WTC11 (cell line): Measurements from ENCODE around the gene FRMD5. TPM values are rescaled to one million over a fixed set of nuclear protein-coding genes. Genes with fewer than 3 reads are reported as not detected.

Source experiments
- ATAC-seq: fragments of 200-7000 bp; cut with Tn5 transposase; 2 replicates; pipeline ENCODE4 v1.10.0; 2021; ENCODE audit warnings: mild to moderate bottlenecking, moderate library complexity
- CTCF ChIA-PET: fragments of 300-600 bp; sonication (Branson Sonifier 250); formaldehyde crosslinking; loops from one replicate; lab custom pipeline; 2021; ENCODE audit warnings: antibody characterized with exemption; lab: Charles Lee
- POLR2A ChIA-PET: fragments of 350-600 bp; sonication (Branson Sonifier 250); formaldehyde crosslinking; loops from one replicate; lab custom pipeline; 2021; ENCODE audit warnings: antibody characterized with exemption; lab: Charles Lee
- DNase-seq: peaks from one replicate; pipeline ENCODE4 v3.0.0; 2021; ENCODE audit warnings: low spot score
- H3K27ac Mint-ChIP-seq: 2 replicates; pipeline ENCODE4 v1.8.0; 2021; ENCODE audit warnings: mixed read lengths
- H3K27me3 Mint-ChIP-seq: 2 replicates; pipeline ENCODE4 v1.8.0; 2021; ENCODE audit warnings: low read depth, mild to moderate bottlenecking, moderate library complexity, mixed read lengths
- H3K36me3 Mint-ChIP-seq: 2 replicates; pipeline ENCODE4 v1.8.0; 2021; ENCODE audit warnings: mixed read lengths
- H3K4me1 Mint-ChIP-seq: 2 replicates; pipeline ENCODE4 v1.8.0; 2022; ENCODE audit warnings: mixed read lengths
- H3K4me3 Mint-ChIP-seq: 2 replicates; pipeline ENCODE4 v1.8.0; 2021; ENCODE audit warnings: mild to moderate bottlenecking, moderate library complexity, mixed read lengths
- H3K9me3 Mint-ChIP-seq: 2 replicates; pipeline ENCODE4 v1.8.0; 2021; ENCODE audit warnings: mixed read lengths
- CBFB ChIP-seq: sonication (generic); formaldehyde crosslinking; IDR thresholded peaks from 2 replicates; pipeline ENCODE4 v1.8.1; 2022; ENCODE audit warnings: mild to moderate bottlenecking, low read depth, missing genetic modification reagents
- CREM ChIP-seq: sonication (generic); formaldehyde crosslinking; IDR thresholded peaks from 2 replicates; pipeline ENCODE4 v1.8.1; 2022; ENCODE audit warnings: mild to moderate bottlenecking, missing genetic modification reagents, moderate library complexity
- FOXJ3 ChIP-seq: sonication (generic); formaldehyde crosslinking; IDR thresholded peaks from 2 replicates; pipeline ENCODE4 v1.9.0; 2021; ENCODE audit warnings: missing genetic modification reagents, mild to moderate bottlenecking, borderline replicate concordance
- GRHL2 ChIP-seq: fragments of 250-450 bp; sonication (Bioruptor Pico); IDR thresholded peaks from 2 replicates; pipeline ENCODE4 v1.8.0; 2022; ENCODE audit warnings: mild to moderate bottlenecking, moderate library complexity; ENCODE audit not compliant: insufficient replicate concordance, severe bottlenecking
- HMGA2 ChIP-seq: fragments of 250-450 bp; sonication (Bioruptor Pico); IDR thresholded peaks from 2 replicates; pipeline ENCODE4 v1.4.0; 2021; ENCODE audit warnings: mild to moderate bottlenecking, moderate library complexity
- KAT7 ChIP-seq: sonication (generic); formaldehyde crosslinking; IDR thresholded peaks from 2 replicates; pipeline ENCODE4 v1.8.1; 2023; ENCODE audit warnings: missing genetic modification reagents, mild to moderate bottlenecking, borderline replicate concordance
- MYBL2 ChIP-seq: sonication (generic); formaldehyde crosslinking; IDR thresholded peaks from 2 replicates; pipeline ENCODE4 v1.8.1; 2023; ENCODE audit warnings: mild to moderate bottlenecking, moderate library complexity, missing genetic modification reagents
- NR1H2 ChIP-seq: sonication (generic); formaldehyde crosslinking; IDR thresholded peaks from 2 replicates; pipeline ENCODE4 v1.9.0; 2021; ENCODE audit warnings: mild to moderate bottlenecking, moderate library complexity, missing genetic modification reagents
- OVOL2 ChIP-seq: fragments of 250-450 bp; sonication (Bioruptor Pico); IDR thresholded peaks from 2 replicates; pipeline ENCODE4 v1.9.0; 2021; ENCODE audit warnings: mild to moderate bottlenecking, borderline replicate concordance
- RELA ChIP-seq: sonication (generic); formaldehyde crosslinking; IDR thresholded peaks from 2 replicates; pipeline ENCODE4 v1.8.1; 2022; ENCODE audit warnings: missing genetic modification reagents, mild to moderate bottlenecking, borderline replicate concordance
- SP1 ChIP-seq: sonication (generic); formaldehyde crosslinking; conservative IDR thresholded peaks from 2 replicates; pipeline ENCODE4 v1.8.1; 2022; ENCODE audit warnings: missing genetic modification reagents
- TCF7 ChIP-seq: sonication (generic); formaldehyde crosslinking; IDR thresholded peaks from 2 replicates; pipeline ENCODE4 v1.8.0; 2022; ENCODE audit warnings: mild to moderate bottlenecking, low read depth, missing genetic modification reagents, moderate library complexity
- TEAD1 ChIP-seq: sonication (generic); formaldehyde crosslinking; IDR thresholded peaks from 2 replicates; pipeline ENCODE4 v1.8.0; 2022; ENCODE audit warnings: mild to moderate bottlenecking, missing genetic modification reagents
- ZNF121 ChIP-seq: sonication (generic); formaldehyde crosslinking; IDR thresholded peaks from 2 replicates; pipeline ENCODE4 v1.8.0; 2023; ENCODE audit warnings: missing genetic modification reagents
- ZNF396 ChIP-seq: fragments of 250-450 bp; sonication (Bioruptor Pico); IDR thresholded peaks from 2 replicates; pipeline ENCODE4 v1.8.0; 2021; ENCODE audit warnings: mild to moderate bottlenecking, moderate library complexity, borderline replicate concordance
- total RNA-seq: library from RNA; stranded (reverse); gene quantifications from 3 replicates; pipeline ENCODE4 v1.2.3, GENCODE V29; 2021
- TF ChIP-seq, protein P1 (sequence below): sonication (generic); formaldehyde crosslinking; IDR thresholded peaks from 2 replicates; pipeline ENCODE4 v1.8.0; 2023; ENCODE audit warnings: missing genetic modification reagents
- TF ChIP-seq, protein P2 (sequence below): fragments of 250-450 bp; sonication (Bioruptor Pico); IDR thresholded peaks from 2 replicates; pipeline ENCODE4 v1.9.0; 2021; ENCODE audit warnings: mild to moderate bottlenecking
- TF ChIP-seq, protein P3 (sequence below): sonication (generic); formaldehyde crosslinking; IDR thresholded peaks from 2 replicates; pipeline ENCODE4 v1.8.0; 2022; ENCODE audit warnings: mild to moderate bottlenecking, missing genetic modification reagents
- TF ChIP-seq, protein P4 (sequence below): sonication (generic); formaldehyde crosslinking; IDR thresholded peaks from 2 replicates; pipeline ENCODE4 v1.8.0; 2022; ENCODE audit warnings: mild to moderate bottlenecking, missing genetic modification reagents
- TF ChIP-seq, protein P5 (sequence below): sonication (generic); formaldehyde crosslinking; IDR thresholded peaks from 2 replicates; pipeline ENCODE4 v1.8.1; 2023; ENCODE audit warnings: mild to moderate bottlenecking, missing genetic modification reagents, moderate library complexity
- TF ChIP-seq, protein P6 (sequence below): sonication (generic); formaldehyde crosslinking; IDR thresholded peaks from 2 replicates; pipeline ENCODE4 v1.8.1; 2022; ENCODE audit warnings: mild to moderate bottlenecking, missing genetic modification reagents, moderate library complexity, borderline replicate concordance
- TF ChIP-seq, protein P7 (sequence below): sonication (generic); formaldehyde crosslinking; IDR thresholded peaks from 2 replicates; pipeline ENCODE4 v1.8.1; 2023; ENCODE audit warnings: mild to moderate bottlenecking, missing genetic modification reagents
- TF ChIP-seq, protein P8 (sequence below): sonication (generic); formaldehyde crosslinking; IDR thresholded peaks from 2 replicates; pipeline ENCODE4 v1.8.1; 2022; ENCODE audit warnings: low read depth, mild to moderate bottlenecking, moderate library complexity, missing genetic modification reagents, borderline replicate concordance
- TF ChIP-seq, protein P9 (sequence below): fragments of 250-450 bp; sonication (Bioruptor Pico); IDR thresholded peaks from 2 replicates; pipeline ENCODE4 v1.8.0; 2021; ENCODE audit warnings: mild to moderate bottlenecking

FRMD5 gene
- total RNA-seq, 1 experiment from 2014 or later, result 14.1 TPM

DNA sequence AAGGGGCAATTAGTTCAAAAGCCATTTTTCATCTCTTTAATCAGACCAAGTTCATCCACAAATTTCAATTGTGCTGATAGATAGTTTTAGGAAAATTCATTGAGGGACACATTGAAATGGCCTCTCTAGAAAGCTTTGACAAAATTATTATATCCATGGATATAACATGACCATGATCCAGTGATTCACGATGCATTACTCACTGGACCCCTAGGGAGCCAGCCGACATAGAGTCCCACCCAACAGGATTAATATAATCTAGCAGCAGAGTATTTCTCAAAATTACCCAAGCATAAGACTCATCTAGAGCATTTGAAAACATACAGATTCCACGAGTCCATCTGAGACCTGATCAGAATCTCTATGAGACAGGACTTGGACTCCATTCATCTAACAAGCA is 100.3 kb downstream of the FRMD5 start:
- ChIA-PET POLR2A (no interaction called here), CTCF (no interaction called here)
- no peaks in the 10 kb centered on the region for H3K36me3 Mint-ChIP-seq

DNA sequence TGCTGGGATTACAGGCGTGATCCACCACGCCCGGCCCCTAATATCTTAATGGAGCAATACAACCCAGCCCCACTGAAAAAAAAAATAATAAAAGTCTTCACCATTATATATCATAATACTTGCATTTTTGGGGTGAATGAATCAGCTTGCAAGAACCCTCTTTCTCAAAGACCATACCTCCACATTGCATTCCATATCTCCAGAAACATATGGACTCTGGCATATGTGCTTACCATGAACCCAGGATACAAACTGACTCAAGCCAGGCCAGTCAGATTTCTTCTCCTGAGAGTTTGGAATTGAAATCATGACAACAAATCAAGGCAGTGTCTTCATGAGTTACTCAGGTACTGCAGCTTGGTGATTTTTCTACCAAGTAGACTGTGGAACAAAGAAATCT is 101.2 kb downstream of the FRMD5 start:
- DNase-seq, result no peak
- ATAC-seq, result no peak
- no peaks in the 10 kb centered on the region for H3K36me3 Mint-ChIP-seq
- no peak overlapping the region for H3K4me3 Mint-ChIP-seq
- ChIA-PET CTCF (interaction anchor here (0.7 kb wide), 1 partner anchor 84 kb away, joined by 3 read pairs; no protein-coding TSS in a partner anchor), POLR2A (interaction anchor here (0.7 kb wide), 2 partner anchors 16 to 257 kb away, joined by 3 to 5 read pairs; no protein-coding TSS in a partner anchor)
- H3K9me3 Mint-ChIP-seq, result no peaks in the 10 kb centered on the region
- no peaks in the 10 kb centered on the region for H3K27me3 Mint-ChIP-seq
- no peak overlapping the region for H3K27ac Mint-ChIP-seq
- no peaks in the 10 kb centered on the region for H3K4me1 Mint-ChIP-seq
- TF ChIP-seq RELA, result no peak
- TF ChIP-seq, protein P1, sequence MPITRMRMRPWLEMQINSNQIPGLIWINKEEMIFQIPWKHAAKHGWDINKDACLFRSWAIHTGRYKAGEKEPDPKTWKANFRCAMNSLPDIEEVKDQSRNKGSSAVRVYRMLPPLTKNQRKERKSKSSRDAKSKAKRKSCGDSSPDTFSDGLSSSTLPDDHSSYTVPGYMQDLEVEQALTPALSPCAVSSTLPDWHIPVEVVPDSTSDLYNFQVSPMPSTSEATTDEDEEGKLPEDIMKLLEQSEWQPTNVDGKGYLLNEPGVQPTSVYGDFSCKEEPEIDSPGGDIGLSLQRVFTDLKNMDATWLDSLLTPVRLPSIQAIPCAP, result no peak
- TF ChIP-seq, protein P2, sequence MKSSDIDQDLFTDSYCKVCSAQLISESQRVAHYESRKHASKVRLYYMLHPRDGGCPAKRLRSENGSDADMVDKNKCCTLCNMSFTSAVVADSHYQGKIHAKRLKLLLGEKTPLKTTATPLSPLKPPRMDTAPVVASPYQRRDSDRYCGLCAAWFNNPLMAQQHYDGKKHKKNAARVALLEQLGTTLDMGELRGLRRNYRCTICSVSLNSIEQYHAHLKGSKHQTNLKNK (CRISPR knock-in tag), result no peak
- no peak for TF ChIP-seq OVOL2 (CRISPR knock-in tag)
- TF ChIP-seq, protein P3, sequence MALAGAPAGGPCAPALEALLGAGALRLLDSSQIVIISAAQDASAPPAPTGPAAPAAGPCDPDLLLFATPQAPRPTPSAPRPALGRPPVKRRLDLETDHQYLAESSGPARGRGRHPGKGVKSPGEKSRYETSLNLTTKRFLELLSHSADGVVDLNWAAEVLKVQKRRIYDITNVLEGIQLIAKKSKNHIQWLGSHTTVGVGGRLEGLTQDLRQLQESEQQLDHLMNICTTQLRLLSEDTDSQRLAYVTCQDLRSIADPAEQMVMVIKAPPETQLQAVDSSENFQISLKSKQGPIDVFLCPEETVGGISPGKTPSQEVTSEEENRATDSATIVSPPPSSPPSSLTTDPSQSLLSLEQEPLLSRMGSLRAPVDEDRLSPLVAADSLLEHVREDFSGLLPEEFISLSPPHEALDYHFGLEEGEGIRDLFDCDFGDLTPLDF (CRISPR knock-in tag), result no peak
- TF ChIP-seq, protein P4, sequence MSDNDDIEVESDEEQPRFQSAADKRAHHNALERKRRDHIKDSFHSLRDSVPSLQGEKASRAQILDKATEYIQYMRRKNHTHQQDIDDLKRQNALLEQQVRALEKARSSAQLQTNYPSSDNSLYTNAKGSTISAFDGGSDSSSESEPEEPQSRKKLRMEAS (CRISPR knock-in tag), result no peak
- no peak for TF ChIP-seq HMGA2 (CRISPR knock-in tag)
- TF ChIP-seq, protein P5, sequence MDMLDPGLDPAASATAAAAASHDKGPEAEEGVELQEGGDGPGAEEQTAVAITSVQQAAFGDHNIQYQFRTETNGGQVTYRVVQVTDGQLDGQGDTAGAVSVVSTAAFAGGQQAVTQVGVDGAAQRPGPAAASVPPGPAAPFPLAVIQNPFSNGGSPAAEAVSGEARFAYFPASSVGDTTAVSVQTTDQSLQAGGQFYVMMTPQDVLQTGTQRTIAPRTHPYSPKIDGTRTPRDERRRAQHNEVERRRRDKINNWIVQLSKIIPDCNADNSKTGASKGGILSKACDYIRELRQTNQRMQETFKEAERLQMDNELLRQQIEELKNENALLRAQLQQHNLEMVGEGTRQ, result no peak
- no peak for TF ChIP-seq NR1H2 (CRISPR knock-in tag)
- TF ChIP-seq GRHL2 (CRISPR knock-in tag), result no peak

More for the DNA sequence above, 100.3 kb downstream of the FRMD5 start:
- TF ChIP-seq, protein P5, result no peak
- no peak for TF ChIP-seq CBFB (CRISPR knock-in tag)
- TF ChIP-seq MYBL2, result no peak
- TF ChIP-seq CREM (CRISPR knock-in tag), result no peak
- TF ChIP-seq, protein P6, sequence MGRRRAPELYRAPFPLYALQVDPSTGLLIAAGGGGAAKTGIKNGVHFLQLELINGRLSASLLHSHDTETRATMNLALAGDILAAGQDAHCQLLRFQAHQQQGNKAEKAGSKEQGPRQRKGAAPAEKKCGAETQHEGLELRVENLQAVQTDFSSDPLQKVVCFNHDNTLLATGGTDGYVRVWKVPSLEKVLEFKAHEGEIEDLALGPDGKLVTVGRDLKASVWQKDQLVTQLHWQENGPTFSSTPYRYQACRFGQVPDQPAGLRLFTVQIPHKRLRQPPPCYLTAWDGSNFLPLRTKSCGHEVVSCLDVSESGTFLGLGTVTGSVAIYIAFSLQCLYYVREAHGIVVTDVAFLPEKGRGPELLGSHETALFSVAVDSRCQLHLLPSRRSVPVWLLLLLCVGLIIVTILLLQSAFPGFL (CRISPR knock-in tag), result no peak
- TF ChIP-seq TCF7 (CRISPR knock-in tag), result no peak
- no peak for TF ChIP-seq NR1H2 (CRISPR knock-in tag)
- TF ChIP-seq TEAD1, result no peak
- TF ChIP-seq ZNF121 (CRISPR knock-in tag), result no peak
- TF ChIP-seq, protein P3 (CRISPR knock-in tag), result no peak
- no peak for TF ChIP-seq FOXJ3 (CRISPR knock-in tag)
- TF ChIP-seq, protein P7, sequence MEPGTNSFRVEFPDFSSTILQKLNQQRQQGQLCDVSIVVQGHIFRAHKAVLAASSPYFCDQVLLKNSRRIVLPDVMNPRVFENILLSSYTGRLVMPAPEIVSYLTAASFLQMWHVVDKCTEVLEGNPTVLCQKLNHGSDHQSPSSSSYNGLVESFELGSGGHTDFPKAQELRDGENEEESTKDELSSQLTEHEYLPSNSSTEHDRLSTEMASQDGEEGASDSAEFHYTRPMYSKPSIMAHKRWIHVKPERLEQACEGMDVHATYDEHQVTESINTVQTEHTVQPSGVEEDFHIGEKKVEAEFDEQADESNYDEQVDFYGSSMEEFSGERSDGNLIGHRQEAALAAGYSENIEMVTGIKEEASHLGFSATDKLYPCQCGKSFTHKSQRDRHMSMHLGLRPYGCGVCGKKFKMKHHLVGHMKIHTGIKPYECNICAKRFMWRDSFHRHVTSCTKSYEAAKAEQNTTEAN (CRISPR knock-in tag), result no peak
- no peak for TF ChIP-seq KAT7
- TF ChIP-seq ZNF396 (CRISPR knock-in tag), result no peak
- TF ChIP-seq, protein P8, sequence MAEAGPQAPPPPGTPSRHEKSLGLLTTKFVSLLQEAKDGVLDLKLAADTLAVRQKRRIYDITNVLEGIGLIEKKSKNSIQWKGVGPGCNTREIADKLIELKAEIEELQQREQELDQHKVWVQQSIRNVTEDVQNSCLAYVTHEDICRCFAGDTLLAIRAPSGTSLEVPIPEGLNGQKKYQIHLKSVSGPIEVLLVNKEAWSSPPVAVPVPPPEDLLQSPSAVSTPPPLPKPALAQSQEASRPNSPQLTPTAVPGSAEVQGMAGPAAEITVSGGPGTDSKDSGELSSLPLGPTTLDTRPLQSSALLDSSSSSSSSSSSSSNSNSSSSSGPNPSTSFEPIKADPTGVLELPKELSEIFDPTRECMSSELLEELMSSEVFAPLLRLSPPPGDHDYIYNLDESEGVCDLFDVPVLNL (CRISPR knock-in tag), result no peak
- no peak for TF ChIP-seq SP1 (CRISPR knock-in tag)
- TF ChIP-seq, protein P9, sequence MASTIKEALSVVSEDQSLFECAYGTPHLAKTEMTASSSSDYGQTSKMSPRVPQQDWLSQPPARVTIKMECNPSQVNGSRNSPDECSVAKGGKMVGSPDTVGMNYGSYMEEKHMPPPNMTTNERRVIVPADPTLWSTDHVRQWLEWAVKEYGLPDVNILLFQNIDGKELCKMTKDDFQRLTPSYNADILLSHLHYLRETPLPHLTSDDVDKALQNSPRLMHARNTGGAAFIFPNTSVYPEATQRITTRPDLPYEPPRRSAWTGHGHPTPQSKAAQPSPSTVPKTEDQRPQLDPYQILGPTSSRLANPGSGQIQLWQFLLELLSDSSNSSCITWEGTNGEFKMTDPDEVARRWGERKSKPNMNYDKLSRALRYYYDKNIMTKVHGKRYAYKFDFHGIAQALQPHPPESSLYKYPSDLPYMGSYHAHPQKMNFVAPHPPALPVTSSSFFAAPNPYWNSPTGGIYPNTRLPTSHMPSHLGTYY (CRISPR knock-in tag), result no peak
- TF ChIP-seq, all 79 proteins: peak for 0
- H3K9me3 Mint-ChIP-seq, result no peaks in the 10 kb centered on the region
- no peak overlapping the region for H3K4me3 Mint-ChIP-seq
- DNase-seq, result no peak
- H3K27ac Mint-ChIP-seq, result no peak overlapping the region
- H3K27me3 Mint-ChIP-seq, result no peaks in the 10 kb centered on the region
- no peaks in the 10 kb centered on the region for H3K4me1 Mint-ChIP-seq
- ATAC-seq, result no peak
